IMR-90 (cell line): ENCODE measurements around the gene CC2D1A.

ENCODE experiments used
- CEBPB ChIP-seq: IDR thresholded peaks from 2 replicates; pipeline ENCODE4 v1.6.1; 2012; ENCODE audit warnings: low read depth, low read length, improper control_type of control experiment
- CHD1 ChIP-seq: IDR thresholded peaks from 2 replicates; pipeline ENCODE4 v1.6.1; 2012; ENCODE audit warnings: low read depth, low read length, improper control_type of control experiment
- FOS ChIP-seq: fragments of 150-350 bp; IDR thresholded peaks from 2 replicates; pipeline ENCODE4 v1.6.1; 2016; ENCODE audit warnings: low read depth, low read length
- MAFK ChIP-seq: IDR thresholded peaks from 2 replicates; pipeline ENCODE4 v1.6.1; 2012; ENCODE audit warnings: low read depth, low read length, improper control_type of control experiment
- MXI1 ChIP-seq: IDR thresholded peaks from 2 replicates; pipeline ENCODE4 v1.6.1; 2012; ENCODE audit warnings: low read depth, mild to moderate bottlenecking, low read length, moderate library complexity, borderline replicate concordance
- NFE2L2 ChIP-seq: fragments of 150-350 bp; IDR thresholded peaks from 2 replicates; pipeline ENCODE4 v1.6.1; 2016; ENCODE audit warnings: low read depth, mild to moderate bottlenecking, low read length
- POLR2A ChIP-seq: IDR thresholded peaks from 2 replicates; pipeline ENCODE4 v1.6.1; 2012; ENCODE audit warnings: mild to moderate bottlenecking, low read depth, low read length
- RAD21 ChIP-seq: IDR thresholded peaks from 2 replicates; pipeline ENCODE4 v1.6.1; 2012; ENCODE audit warnings: low read length, improper control_type of control experiment
- RCOR1 ChIP-seq: IDR thresholded peaks from 2 replicates; pipeline ENCODE4 v1.6.1; 2012; ENCODE audit warnings: mild to moderate bottlenecking, low read length, improper control_type of control experiment; ENCODE audit not compliant: insufficient replicate concordance
- RFX5 ChIP-seq: IDR thresholded peaks from 2 replicates; pipeline ENCODE4 v1.8.0; 2012; ENCODE audit warnings: low read depth, mild to moderate bottlenecking, low read length, moderate library complexity
- SMC3 ChIP-seq: fragments of 150-350 bp; IDR thresholded peaks from 2 replicates; pipeline ENCODE4 v1.6.1; 2016; ENCODE audit warnings: low read depth, mild to moderate bottlenecking, antibody characterized with exemption, low read length, moderate library complexity
- TF ChIP-seq, protein P1 (sequence below): conservative IDR thresholded peaks from 2 replicates; pipeline ENCODE4 v1.5.1; 2012; ENCODE audit warnings: mild to moderate bottlenecking, low read depth, low read length, improper control_type of control experiment
- TF ChIP-seq, protein P2 (sequence below): fragments of 150-350 bp; IDR thresholded peaks from 2 replicates; pipeline ENCODE4 v1.6.1; 2017; ENCODE audit warnings: mild to moderate bottlenecking, antibody characterized with exemption, low read length, low read depth

DNA sequence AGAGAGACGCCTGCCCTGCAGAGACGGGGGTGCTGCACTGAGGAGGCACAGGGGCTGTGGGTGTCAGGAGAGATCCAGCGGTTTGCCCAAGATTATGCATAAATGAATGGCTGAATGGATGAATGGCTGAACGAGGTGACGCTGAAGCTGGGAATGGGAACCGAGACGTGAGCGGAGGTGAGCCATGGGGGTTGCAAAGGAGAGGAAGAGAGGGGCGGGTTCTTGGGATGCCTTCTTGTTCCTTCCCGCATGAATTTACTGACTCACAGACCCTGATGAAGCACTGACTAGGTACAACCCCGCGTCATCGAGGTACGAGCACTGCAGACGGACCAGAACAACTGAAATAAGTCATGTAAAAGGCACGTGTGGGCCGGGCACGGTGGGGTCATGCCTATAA lies 63.0 kb downstream of the CC2D1A start:
- TF ChIP-seq, protein P1, sequence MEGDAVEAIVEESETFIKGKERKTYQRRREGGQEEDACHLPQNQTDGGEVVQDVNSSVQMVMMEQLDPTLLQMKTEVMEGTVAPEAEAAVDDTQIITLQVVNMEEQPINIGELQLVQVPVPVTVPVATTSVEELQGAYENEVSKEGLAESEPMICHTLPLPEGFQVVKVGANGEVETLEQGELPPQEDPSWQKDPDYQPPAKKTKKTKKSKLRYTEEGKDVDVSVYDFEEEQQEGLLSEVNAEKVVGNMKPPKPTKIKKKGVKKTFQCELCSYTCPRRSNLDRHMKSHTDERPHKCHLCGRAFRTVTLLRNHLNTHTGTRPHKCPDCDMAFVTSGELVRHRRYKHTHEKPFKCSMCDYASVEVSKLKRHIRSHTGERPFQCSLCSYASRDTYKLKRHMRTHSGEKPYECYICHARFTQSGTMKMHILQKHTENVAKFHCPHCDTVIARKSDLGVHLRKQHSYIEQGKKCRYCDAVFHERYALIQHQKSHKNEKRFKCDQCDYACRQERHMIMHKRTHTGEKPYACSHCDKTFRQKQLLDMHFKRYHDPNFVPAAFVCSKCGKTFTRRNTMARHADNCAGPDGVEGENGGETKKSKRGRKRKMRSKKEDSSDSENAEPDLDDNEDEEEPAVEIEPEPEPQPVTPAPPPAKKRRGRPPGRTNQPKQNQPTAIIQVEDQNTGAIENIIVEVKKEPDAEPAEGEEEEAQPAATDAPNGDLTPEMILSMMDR = no peak
- TF ChIP-seq MXI1 (no peak), RAD21 (no peak), MAFK (no peak), FOS (no peak), POLR2A (no peak), RFX5 (no peak), RCOR1 (no peak), CEBPB (no peak), SMC3 (no peak), CHD1 (no peak), NFE2L2 (no peak)
- TF ChIP-seq, protein P2, sequence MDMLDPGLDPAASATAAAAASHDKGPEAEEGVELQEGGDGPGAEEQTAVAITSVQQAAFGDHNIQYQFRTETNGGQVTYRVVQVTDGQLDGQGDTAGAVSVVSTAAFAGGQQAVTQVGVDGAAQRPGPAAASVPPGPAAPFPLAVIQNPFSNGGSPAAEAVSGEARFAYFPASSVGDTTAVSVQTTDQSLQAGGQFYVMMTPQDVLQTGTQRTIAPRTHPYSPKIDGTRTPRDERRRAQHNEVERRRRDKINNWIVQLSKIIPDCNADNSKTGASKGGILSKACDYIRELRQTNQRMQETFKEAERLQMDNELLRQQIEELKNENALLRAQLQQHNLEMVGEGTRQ = no peak
